ENCODE data around the gene ADIPOQ.
A peak's percentile ranks its signal among the peaks of the same experiment; 100 is the strongest.

GRCh38 chr3:186821429-186822387, 20.8 kb upstream of the ADIPOQ start:
- TF ChIP-seq MXI1 (IDR thresholded peaks at IDR 0.05; ENCODE audit: low read depth, low read length) (no peak), NRF1 (IDR thresholded peaks at IDR 0.05; ENCODE audit: low read depth, low read length) (no peak), JUND (IDR thresholded peaks at IDR 0.05) (no peak), CTCF (IDR thresholded peaks at IDR 0.05) (peak; percentile 80), YY1 (IDR thresholded peaks at IDR 0.05; ENCODE audit: low read depth) (peak; percentile 67; the same call in 1 of the 2 replicates)
